Trophoblast cell (in vitro differentiated cells and primary cell): ENCODE results near the gene MSRB1.

ENCODE experiments used
- DNase-seq, 2 donors: peaks; one replicate each; pipeline ENCODE4 v3.0.0-alpha.2; 2016
- H2AFZ ChIP-seq: 2 replicates; pipeline ENCODE4 v1.6.1; 2013; ENCODE audit warnings: low read length, moderate library complexity, mild to moderate bottlenecking; ENCODE audit not compliant: insufficient read depth, poor library complexity
- H2AK5ac ChIP-seq: 2 replicates; pipeline ENCODE4 v1.6.1; 2013; ENCODE audit warnings: mild to moderate bottlenecking, low read length
- H2BK120ac ChIP-seq: 2 replicates; pipeline ENCODE4 v1.6.1; 2013; ENCODE audit warnings: low read length, mild to moderate bottlenecking, moderate library complexity; ENCODE audit not compliant: insufficient read depth, poor library complexity
- H2BK12ac ChIP-seq: 2 replicates; pipeline ENCODE4 v1.6.1; 2013; ENCODE audit warnings: mild to moderate bottlenecking, low read length, moderate library complexity
- H2BK5ac ChIP-seq: 2 replicates; pipeline ENCODE4 v1.6.1; 2013; ENCODE audit warnings: low read length, low read depth, moderate library complexity, mild to moderate bottlenecking; ENCODE audit not compliant: poor library complexity
- H3K14ac ChIP-seq: 2 replicates; pipeline ENCODE4 v1.6.1; 2013; ENCODE audit warnings: mild to moderate bottlenecking, low read length
- H3K18ac ChIP-seq: 2 replicates; pipeline ENCODE4 v1.6.1; 2013; ENCODE audit warnings: mild to moderate bottlenecking, low read length
- H3K23ac ChIP-seq: 2 replicates; pipeline ENCODE4 v1.6.1; 2013; ENCODE audit warnings: low read length
- H3K27ac ChIP-seq: 2 replicates; pipeline ENCODE4 v1.5.1; 2013; ENCODE audit warnings: low read depth, mild to moderate bottlenecking, inconsistent platforms, low read length, moderate library complexity
- H3K27me3 ChIP-seq: 2 replicates; pipeline ENCODE4 v1.6.1; 2013; ENCODE audit warnings: inconsistent platforms, mild to moderate bottlenecking, low read length, moderate library complexity; ENCODE audit not compliant: insufficient read depth
- H3K36me3 ChIP-seq, 2 experiments: 1 replicate in 1 of 2; 2 replicates in 1 of 2; pipeline ENCODE4 v1.6.1; 2013; ENCODE audit warnings: low read length in 2 of 2, mild to moderate bottlenecking in 2 of 2, moderate library complexity in 1 of 2; ENCODE audit not compliant: insufficient read depth in 2 of 2, control insufficient read depth in 1 of 2
- H3K4ac ChIP-seq: 2 replicates; pipeline ENCODE4 v1.6.1; 2013; ENCODE audit warnings: low read depth, mild to moderate bottlenecking, low read length, moderate library complexity
- H3K4me1 ChIP-seq, 2 experiments: 1 replicate in 1 of 2; 2 replicates in 1 of 2; pipeline ENCODE4 v1.6.1; 2013; ENCODE audit warnings: low read length in 2 of 2, mild to moderate bottlenecking in 2 of 2, moderate library complexity in 1 of 2; ENCODE audit not compliant: insufficient read depth in 2 of 2, control insufficient read depth in 1 of 2
- H3K4me2 ChIP-seq: 2 replicates; pipeline ENCODE4 v1.6.1; 2013; ENCODE audit warnings: inconsistent platforms, mild to moderate bottlenecking, low read length, moderate library complexity
- H3K4me3 ChIP-seq: 2 replicates; pipeline ENCODE4 v1.5.1; 2013; ENCODE audit warnings: mild to moderate bottlenecking, low read depth, low read length, inconsistent platforms
- H3K79me1 ChIP-seq: one replicate; pipeline ENCODE4 v1.6.1; 2013; ENCODE audit warnings: low read length
- H3K79me2 ChIP-seq: 2 replicates; pipeline ENCODE4 v1.6.1; 2013; ENCODE audit warnings: low read length, mild to moderate bottlenecking; ENCODE audit not compliant: control insufficient read depth, insufficient read depth, poor library complexity
- H3K9ac ChIP-seq: 2 replicates; pipeline ENCODE4 v1.6.1; 2013; ENCODE audit warnings: mild to moderate bottlenecking, low read length
- H3K9me3 ChIP-seq: 2 replicates; pipeline ENCODE4 v1.6.1; 2013; ENCODE audit warnings: low read depth, mild to moderate bottlenecking, control low read depth, inconsistent platforms, low read length; ENCODE audit not compliant: insufficient read depth
- H4K12ac ChIP-seq: 2 replicates; pipeline ENCODE4 v1.6.1; 2013; ENCODE audit warnings: low read depth, mild to moderate bottlenecking, low read length, moderate library complexity
- H4K8ac ChIP-seq: 2 replicates; pipeline ENCODE4 v1.6.1; 2013; ENCODE audit warnings: low read depth, mild to moderate bottlenecking, low read length, moderate library complexity
- H4K91ac ChIP-seq: one replicate; pipeline ENCODE4 v1.6.1; 2013; ENCODE audit warnings: low read depth, mild to moderate bottlenecking, low read length, moderate library complexity
- WGBS: extraction: QIAGEN DNeasy Blood & Tissue Kit; methylation state at CpG from one replicate; pipeline ENCODE4 v1.1.7; 2013; ENCODE audit warnings: missing lambda C conversion rate; ENCODE audit not compliant: insufficient read length, insufficient coverage; ENCODE audit errors: extremely low coverage; 5-methylcytosine and 5-hydroxymethylcytosine counted together

The MSRB1 gene

DNA sequence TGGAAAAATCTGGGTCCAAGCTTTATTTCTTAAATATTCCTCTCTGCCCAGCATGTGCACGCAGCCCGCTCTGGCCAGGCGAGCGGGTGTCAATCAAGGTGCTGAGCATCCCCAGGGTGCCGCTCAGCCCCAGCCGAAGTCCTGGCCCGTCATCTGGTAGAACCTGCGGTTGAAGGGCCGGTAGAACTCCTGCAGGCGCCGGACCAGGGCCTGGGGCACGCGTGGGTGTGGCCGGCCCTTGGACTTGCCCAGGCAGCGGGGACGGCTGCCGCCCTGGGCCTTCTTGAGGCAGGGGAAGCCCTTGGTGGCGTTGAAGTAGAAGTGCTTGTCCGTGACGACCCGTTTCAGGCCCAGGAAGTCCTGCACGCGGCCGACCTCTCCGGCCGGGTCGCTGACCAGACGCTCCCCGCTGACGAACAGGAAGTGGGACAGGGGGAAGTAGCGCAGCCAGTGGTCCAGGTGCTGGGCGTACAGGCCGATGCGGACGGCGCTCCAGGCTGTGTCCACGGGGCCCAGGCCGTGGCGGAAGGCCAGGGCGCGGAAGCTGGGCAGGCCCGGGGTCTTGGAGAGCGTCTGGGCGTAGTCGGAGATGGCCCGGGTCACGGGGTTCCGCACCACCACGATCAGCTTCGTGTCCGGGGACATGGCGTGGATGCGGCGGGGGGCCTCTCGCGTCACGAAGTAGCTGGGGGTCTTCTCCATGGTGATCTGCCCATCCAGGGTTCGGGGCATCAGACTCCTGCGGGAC is 31.4 kb downstream of the MSRB1 start:
- Histone ChIP-seq H2BK12ac (no peak overlapping the region), H4K12ac (no peak overlapping the region), H3K18ac (no peak overlapping the region), H2BK5ac (no peak overlapping the region), H3K4me2 (no peak overlapping the region), H3K4ac (no peak overlapping the region), H2BK120ac (no peak overlapping the region), H3K4me3 (no peak overlapping the region), H3K9me3 (no peaks in the 10 kb centered on the region), H3K36me3 (no peaks in the 10 kb centered on the region), H4K91ac (no peak overlapping the region), H2AFZ (no peak overlapping the region), H3K79me2 (no peaks in the 10 kb centered on the region), H3K27ac (no peak overlapping the region), H3K14ac (no peak overlapping the region), H3K27me3 (peaks cover 10% of the 10 kb centered on the region), H4K8ac (no peak overlapping the region), H3K79me1 (no peaks in the 10 kb centered on the region), H3K23ac (no peak overlapping the region), H3K9ac (no peak overlapping the region), H2AK5ac (no peak overlapping the region), H3K4me1 (no peaks in the 10 kb centered on the region)
- no peak for DNase-seq
- no CpG with 5 or more reads among the region's 59 CpGs for WGBS

DNA sequence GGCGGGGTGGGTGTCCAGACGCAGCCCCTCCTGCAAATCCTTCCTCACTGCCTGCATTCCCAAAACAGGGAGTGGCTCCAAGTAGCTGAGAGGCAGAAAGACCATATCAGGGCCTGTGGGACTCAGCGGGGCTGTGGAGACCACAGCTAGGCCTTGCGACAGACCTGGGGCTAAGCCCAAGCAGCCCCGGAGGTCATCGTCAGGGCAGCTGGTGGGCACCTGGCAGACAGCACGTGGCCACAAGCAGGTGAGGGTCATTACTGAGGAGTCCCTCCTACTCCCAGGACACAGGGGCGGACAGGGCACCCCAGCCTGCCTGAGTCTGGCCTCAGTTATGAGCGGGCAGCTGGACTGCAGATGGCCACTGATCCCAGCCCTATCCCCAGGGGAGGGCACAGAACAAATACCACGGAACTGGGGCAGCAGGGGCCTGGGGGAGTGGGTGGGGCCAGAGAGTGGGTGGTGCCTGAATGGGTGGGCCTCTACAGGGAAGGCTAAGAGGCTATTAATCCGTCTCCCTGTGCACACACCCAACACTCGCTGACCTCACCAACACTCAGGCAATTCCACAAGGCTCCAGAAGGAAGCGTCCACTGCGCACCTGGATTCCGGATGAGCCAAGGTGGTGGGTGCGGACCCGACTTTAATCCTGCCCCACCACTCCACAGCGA is 33.3 kb downstream of the MSRB1 start:
- Histone ChIP-seq H3K27ac (no peak overlapping the region), H3K79me1 (no peaks in the 10 kb centered on the region), H3K18ac (no peak overlapping the region), H3K36me3 (no peaks in the 10 kb centered on the region), H2AK5ac (no peak overlapping the region), H3K9ac (no peak overlapping the region), H3K4ac (no peak overlapping the region), H3K4me2 (no peak overlapping the region), H2BK12ac (no peak overlapping the region), H3K27me3 (peaks cover 2% of the 10 kb centered on the region), H2BK5ac (no peak overlapping the region), H2BK120ac (no peak overlapping the region), H3K4me1 (no peaks in the 10 kb centered on the region), H3K4me3 (no peak overlapping the region), H3K14ac (no peak overlapping the region), H3K23ac (no peak overlapping the region), H3K79me2 (no peaks in the 10 kb centered on the region), H4K91ac (no peak overlapping the region), H2AFZ (no peak overlapping the region), H4K8ac (no peak overlapping the region), H4K12ac (no peak overlapping the region), H3K9me3 (no peaks in the 10 kb centered on the region)
- no CpG with 5 or more reads among the region's 18 CpGs for WGBS
- DNase-seq = no peak

DNA sequence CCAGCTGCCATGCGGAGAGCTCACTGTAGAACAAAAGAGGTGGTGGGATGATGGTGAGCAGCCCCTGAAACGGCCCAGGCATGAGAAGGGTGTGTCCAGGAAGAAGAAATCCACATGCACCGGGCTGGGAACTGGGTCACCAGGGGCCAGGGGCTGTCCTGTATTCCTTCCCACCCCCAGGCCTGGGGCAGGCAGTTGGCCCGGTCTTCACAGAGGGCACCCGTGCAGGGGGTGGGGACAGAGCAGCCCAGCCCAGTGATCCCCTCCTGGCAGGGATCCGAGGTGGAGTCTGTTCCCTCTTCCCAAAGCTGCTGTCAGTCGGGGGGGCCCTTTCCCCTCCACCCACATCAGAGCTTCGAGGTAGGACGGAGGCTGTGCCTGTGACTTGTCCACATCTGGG is 34.0 kb downstream of the MSRB1 start:
- H3K36me3 ChIP-seq = no peaks in the 10 kb centered on the region
- no peak overlapping the region for H2BK12ac ChIP-seq
- H3K4me1 ChIP-seq = no peaks in the 10 kb centered on the region
- no peak overlapping the region for H3K18ac ChIP-seq
- no peak overlapping the region for H2BK120ac ChIP-seq
- no peak overlapping the region for H3K4me2 ChIP-seq
- H3K9me3 ChIP-seq = no peaks in the 10 kb centered on the region
- H2BK5ac ChIP-seq = no peak overlapping the region
- no peak overlapping the region for H3K14ac ChIP-seq
- H2AK5ac ChIP-seq = no peak overlapping the region
- no peaks in the 10 kb centered on the region for H3K79me2 ChIP-seq
- H2AFZ ChIP-seq = no peak overlapping the region
- H3K27me3 ChIP-seq = no peaks in the 10 kb centered on the region
- no peak overlapping the region for H3K4me3 ChIP-seq
- no peaks in the 10 kb centered on the region for H3K79me1 ChIP-seq
- DNase-seq = no peak
- no peak overlapping the region for H4K12ac ChIP-seq
- no CpG with 5 or more reads among the region's 9 CpGs for WGBS
- no peak overlapping the region for H3K27ac ChIP-seq
- H3K23ac ChIP-seq = no peak overlapping the region
- no peak overlapping the region for H4K8ac ChIP-seq
- no peak overlapping the region for H3K9ac ChIP-seq
- no peak overlapping the region for H3K4ac ChIP-seq
- no peak overlapping the region for H4K91ac ChIP-seq

DNA sequence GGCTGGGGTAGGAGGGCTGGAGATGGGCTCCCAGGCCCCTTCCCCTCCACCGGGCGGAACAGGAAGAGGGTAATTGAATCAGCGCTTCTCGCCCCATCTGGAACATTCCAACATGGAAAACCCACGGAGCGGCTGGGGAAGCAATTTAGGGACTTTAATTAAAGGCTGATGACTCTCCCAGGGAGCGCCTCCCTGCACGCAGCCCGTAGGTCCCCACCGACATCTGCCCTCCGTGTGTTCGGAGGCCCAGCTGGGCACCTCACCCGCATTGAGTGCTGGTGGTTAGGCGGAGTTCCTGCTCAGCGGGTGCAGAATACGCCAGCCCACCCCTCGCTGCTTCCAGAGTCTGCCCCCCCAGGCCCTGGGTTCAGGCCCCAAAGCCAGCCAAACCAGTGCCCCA is 34.8 kb downstream of the MSRB1 start:
- Histone ChIP-seq H3K4ac (no peak overlapping the region), H4K12ac (no peak overlapping the region), H3K36me3 (no peaks in the 10 kb centered on the region), H2BK5ac (no peak overlapping the region), H3K27ac (no peak overlapping the region), H4K91ac (no peak overlapping the region), H3K14ac (no peak overlapping the region), H3K9ac (no peak overlapping the region), H3K4me3 (no peak overlapping the region), H3K79me2 (no peaks in the 10 kb centered on the region), H2AFZ (no peak overlapping the region), H2BK12ac (no peak overlapping the region), H3K23ac (no peak overlapping the region), H3K9me3 (no peaks in the 10 kb centered on the region), H3K4me1 (no peaks in the 10 kb centered on the region), H3K27me3 (no peaks in the 10 kb centered on the region), H2AK5ac (no peak overlapping the region), H2BK120ac (no peak overlapping the region), H4K8ac (no peak overlapping the region), H3K18ac (no peak overlapping the region), H3K79me1 (no peaks in the 10 kb centered on the region), H3K4me2 (no peak overlapping the region)
- no CpG with 5 or more reads among the region's 17 CpGs for WGBS
- no peak for DNase-seq
